ENCODE measurements around the gene SLC46A3.
A peak's percentile ranks its signal among the peaks of the same experiment; 100 is the strongest.

- peak; percentile 72 for TF ChIP-seq CTCF (conservative IDR thresholded peaks at IDR 0.05)
- TF ChIP-seq ZFX (IDR thresholded peaks at IDR 0.05) = no peak
These were observed 60.8 kb downstream of the SLC46A3 start for GRCh38 chr13:28657784-28658538.

Data from C4-2B (cell line).